Measurements from ENCODE around the gene SUDS3.
A peak's percentile ranks its signal among the peaks of the same experiment; 100 is the strongest.
"Not testable (repeated sequence)": the region's sequence is repeated elsewhere in the genome, so short reads cannot be mapped to it uniquely, and the experiment has no call there.

The SUDS3 gene

DNA sequence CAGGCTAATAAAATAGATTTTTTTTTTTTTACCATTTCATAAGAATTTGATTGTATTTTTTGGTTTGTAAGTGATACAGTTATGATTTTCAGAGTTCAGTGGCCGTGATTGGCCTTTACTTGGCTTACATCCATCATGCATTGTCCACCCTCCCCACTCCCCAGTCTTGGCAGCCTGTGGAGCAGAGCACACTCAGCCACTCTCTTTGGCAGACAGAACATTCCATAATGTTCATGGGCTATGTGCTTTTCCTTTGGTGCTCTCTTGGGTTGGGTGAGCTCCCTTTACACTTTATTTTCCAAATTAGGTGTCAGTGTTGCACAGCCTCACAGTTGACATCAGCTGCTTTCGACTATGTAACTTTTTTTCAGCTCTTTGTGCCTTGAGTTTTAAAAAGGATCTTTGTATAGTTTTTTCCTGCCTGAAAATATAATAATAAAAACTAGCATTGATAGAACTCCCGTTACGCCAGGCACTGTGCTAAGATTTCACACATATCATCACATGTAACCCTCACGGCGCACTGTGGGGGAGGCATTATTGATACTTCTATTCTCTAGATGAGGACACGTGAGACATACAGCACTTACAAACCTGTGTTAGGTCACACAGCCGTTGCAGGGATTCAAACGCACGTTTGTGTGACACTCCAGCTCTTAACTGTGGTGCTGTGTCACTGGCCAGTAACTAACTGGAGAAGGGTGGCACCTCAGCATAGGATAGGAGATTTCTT is 21.5 kb downstream of the SUDS3 start:
- no peak for DNase-seq (ENCODE audit: low read depth in 2 of 2)

DNA sequence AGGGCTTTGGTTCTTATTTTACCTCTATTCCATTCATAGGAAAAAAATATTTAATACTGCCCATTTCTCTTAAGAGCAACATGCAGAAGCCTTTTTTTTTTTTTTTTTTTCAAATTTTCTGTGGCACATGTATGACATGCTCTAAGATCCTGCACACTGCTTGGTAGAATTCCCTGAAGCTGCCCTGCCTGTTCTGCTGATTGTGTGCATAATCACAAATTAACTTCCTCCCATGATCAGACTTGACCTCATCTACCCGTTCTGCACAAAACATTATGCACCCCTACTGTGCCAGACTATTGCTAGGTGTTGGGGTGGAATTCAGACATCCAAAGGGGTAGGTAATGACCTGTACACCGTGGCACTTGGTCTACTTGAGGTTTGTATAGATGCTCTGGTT is 22.2 kb downstream of the SUDS3 start:
- no peak for DNase-seq (ENCODE audit: low read depth in 2 of 2)

DNA sequence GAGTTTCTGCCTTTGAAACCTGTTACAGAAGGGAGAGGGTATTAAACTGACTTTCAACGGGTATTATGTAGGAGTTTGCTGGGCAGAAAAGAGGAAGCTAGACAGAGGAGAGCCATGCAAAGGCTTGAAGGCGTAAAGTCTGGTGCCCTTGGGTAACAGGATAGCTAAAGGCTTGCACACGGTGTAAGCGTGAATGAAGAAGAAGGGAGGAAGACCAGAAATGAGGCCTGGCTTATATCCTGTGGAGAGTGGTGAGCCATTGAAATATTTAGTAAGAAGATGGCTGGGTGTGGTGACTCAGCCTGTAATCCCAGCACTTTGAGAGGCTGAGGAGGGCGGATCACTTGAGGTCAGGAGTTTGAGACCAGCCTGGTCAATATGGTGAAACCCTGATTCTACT is 22.6 kb downstream of the SUDS3 start:
- DNase-seq (ENCODE audit: low read depth in 2 of 2): no peak

DNA sequence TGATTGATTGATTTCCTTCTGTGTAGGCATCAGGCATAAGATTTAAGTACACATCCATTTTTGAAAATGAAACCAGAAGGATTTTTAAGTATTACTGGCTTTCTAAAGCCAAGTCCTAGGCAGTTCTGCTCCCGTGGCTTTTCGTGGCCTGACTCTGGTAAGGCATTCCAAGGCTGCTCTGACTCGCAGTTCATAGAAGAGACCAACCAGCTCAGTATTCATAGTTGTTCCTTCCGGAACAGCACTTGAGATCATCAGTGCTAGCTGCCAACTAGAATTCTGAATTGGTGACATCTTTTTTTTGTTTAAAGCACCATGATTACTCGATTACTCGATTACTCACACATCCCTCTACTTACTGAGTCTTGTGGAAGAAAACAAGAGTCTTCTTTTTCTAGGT is 25.9 kb downstream of the SUDS3 start:
- DNase-seq (ENCODE audit: low read depth in 2 of 2): no peak

DNA sequence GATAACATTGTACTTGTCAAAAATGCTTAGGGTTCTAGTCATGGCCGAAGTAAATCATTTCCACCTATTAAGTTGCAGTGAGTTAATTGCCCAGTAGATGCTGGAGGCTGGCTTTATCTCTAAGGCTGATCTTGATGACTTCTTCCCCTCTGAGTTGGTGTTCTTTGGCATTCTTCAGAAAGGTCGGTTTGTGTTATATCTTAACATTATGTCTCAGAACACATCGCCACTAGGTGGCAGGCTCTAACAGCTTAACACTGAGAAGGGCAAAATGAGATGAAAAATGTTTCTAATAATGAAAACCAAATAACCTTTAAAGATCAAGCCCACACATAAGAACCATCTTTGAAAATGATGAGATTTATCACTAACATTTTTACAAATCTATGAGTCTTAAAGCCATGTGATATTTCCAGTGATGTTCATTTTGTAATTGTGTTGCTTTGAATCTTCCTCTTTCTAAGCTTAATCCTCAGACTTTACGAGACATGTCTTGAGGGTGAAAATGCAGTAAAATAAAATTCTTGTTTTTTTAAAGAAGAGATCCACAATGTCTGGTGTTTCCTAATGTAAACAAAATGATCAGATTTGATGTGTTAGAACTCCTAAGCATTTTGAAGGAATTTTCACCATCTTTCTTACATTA is 28.6 kb downstream of the SUDS3 start:
- peak; percentile 13 to 27 for DNase-seq (ENCODE audit: low read depth in 2 of 2)

DNA sequence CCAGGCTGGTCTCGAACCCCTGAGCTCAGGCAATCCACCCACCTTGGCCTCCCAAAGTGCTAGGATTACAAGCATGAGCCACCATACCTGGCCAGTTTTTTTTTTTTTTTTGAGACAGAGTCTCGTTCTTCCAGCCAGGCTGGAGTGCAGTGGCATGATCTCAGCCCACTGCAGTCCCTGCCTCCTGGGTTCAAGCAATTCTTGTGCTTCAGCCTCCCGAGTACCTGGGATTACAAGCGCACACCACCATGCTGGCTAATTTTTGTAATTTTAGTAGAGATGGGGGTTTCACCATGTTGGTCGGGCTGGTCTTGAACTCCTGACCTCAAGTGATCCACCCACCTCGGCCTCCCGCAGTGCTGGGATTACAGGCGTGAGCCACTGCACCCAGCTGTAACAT is 31.9 kb downstream of the SUDS3 start:
- not testable (repeated sequence) for DNase-seq (ENCODE audit: low read depth in 2 of 2)

DNA sequence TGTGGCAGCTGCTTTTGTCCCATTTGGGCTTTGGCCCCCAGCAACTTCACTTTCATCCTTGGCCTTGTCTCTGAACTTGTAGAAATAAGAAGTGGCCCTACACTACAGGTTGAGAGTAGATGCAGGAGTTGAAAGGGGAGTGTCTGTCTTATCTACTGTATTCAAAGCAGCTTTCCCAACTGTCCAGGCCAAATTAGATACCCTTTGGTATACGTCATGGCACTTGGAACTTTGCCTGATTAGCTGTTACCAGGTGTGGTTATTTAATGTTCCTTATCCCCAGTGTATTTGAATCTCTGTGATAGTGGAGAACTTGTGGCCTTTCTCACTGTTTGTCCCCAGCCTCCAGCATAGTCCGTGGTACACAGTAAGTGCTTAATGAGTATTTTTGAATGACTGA is 33.5 kb downstream of the SUDS3 start:
- DNase-seq (ENCODE audit: low read depth in 2 of 2): no peak

DNA sequence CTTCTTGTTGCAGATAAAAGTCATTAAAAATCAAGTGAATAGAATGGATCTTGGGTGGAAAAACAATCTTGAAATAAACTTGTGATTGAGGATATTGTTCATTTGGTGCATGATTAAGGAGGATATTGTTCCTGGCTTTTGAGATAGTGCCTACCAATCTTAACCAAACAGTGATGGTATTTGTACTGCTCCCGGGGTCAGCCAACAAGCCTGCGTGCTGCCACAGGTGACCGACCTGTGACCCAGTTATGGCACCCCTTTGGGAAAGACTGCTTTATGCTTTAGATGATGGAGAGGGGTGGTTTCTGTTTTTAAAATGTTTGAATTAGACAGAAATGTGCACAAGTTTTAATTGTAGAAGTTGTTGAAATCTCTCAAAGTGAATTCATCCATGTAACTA is 41.6 kb downstream of the SUDS3 start:
- no peak for DNase-seq (ENCODE audit: low read depth in 2 of 2)

DNA sequence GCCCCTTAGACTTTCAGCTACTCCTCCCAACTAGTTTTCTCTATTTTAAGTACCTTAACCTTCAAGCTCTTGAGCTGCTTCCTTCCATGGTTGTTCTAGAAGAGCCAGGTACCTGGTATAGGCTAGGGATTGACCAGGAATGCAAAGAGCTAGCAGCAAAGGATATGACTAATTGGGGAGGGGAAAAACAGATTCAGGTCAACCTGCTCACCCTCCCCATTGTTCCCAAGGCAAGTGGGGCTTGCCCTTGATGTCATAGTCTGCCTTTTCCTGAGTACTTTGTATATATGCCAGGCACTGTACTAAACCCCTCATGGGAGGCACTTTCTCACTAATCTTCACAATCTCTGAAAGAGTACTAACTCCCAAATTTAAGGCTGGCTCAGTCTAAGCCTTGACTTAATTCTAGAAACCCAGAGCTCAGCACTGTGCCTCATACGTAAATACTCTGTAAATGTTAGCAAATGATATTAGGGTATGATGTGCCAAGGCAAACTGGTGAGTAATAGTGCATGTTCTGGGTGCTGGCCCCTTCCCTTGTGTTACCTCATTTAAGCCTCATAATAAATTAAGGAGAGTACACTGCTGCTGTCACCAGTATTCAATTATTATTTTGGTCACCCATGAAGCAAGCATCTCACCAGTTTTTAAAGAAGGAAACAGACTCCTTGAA is 42.2 kb downstream of the SUDS3 start:
- no peak for DNase-seq (ENCODE audit: low read depth in 2 of 2)

DNA sequence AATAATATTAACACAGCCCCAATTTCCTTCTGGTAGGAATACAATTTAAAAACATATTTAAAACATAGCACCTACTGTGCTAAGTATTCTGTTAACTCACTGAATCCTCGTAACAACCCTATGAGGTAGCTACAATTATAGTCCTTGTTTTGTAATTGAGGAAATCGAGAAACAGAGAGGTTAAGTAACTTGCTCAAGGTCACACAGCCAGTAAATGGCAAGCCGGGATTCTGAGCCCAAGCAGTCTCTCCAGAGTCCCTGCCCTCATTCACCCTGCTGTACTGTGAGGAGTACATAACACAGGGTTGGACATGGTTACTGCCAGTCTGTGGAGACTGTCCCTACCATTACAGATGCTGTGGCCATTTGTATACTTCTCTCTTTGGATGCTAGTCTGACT is 44.3 kb downstream of the SUDS3 start:
- DNase-seq (ENCODE audit: low read depth in 2 of 2): no peak

DNA sequence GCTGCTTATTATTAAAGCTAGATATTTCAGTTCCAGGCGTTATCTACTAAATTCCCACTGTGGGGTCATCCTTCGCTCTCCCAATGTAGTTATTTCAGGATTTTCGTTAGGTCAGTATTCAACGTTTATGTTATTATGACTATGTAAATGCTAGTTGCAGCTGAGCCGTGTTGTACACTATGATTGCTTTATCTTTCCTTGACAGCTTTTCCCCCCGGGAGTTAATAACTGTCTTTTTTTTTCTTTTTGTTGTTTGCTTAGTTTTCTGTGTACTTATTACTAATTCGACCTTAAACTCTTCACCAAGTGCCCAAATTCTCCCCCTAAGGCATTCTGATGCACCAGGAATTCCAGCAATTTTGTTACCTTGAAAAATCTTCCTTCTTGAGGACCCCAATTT is 48.5 kb downstream of the SUDS3 start:
- DNase-seq (ENCODE audit: low read depth in 2 of 2): no peak

DNA sequence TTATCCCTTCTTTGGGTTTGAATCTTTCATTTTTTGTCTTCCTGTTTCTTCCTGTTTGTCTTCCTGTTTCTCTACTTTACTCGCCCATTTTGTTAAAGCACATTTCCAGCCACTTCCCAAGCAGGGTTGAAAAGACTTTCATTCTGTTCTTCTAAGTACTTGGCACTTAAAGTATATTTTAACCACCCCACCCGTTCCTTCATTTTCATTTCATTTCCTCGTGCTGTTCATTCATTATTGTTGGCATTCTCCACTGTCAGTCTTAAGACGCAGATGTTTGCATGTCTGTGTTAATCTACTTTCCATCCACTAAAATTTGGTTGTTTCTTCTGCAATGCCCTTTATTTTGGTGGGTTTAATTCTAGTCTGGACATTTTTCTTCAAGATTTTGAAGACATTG is 49.0 kb downstream of the SUDS3 start:
- no peak for DNase-seq (ENCODE audit: low read depth in 2 of 2)

DNA sequence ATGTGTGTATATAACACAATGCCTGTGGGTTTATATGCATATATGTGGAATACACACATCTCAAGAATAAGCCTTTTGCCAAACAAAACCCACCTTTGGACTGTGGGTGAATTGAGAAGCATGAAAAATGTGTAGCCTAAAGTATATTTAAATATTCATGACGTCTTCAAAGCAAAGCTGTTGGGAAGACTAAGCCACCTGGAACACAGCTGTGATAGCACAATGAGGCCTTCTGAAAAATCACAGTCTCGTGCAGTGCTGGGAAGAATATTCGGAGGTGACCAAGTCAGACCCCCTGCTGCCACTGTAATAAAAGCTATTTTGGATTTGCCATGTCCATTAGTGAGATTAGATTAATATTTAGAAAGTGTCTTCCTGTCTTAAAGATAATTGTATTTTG is 51.5 kb downstream of the SUDS3 start:
- DNase-seq (ENCODE audit: low read depth in 2 of 2): no peak

DNA sequence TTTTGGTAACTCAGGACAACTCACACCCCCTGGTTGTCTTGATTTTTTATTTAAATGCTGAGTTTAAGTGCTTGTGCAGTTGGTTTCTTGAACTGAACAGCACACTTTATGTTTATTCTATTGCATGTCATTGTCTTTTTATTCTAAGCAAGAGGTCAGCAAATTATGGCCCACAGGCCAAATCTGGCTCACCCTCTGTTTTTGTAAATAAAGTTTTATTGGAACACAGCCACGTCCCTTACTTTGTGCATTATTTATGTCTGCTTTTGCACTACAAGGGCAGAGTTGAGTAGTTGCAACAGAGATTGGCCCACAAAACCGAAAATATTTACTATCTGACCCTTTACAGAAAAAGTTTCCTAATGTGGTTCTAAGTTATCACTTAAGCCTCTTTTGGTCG is 52.3 kb downstream of the SUDS3 start:
- DNase-seq (ENCODE audit: low read depth in 2 of 2): no peak

DNA sequence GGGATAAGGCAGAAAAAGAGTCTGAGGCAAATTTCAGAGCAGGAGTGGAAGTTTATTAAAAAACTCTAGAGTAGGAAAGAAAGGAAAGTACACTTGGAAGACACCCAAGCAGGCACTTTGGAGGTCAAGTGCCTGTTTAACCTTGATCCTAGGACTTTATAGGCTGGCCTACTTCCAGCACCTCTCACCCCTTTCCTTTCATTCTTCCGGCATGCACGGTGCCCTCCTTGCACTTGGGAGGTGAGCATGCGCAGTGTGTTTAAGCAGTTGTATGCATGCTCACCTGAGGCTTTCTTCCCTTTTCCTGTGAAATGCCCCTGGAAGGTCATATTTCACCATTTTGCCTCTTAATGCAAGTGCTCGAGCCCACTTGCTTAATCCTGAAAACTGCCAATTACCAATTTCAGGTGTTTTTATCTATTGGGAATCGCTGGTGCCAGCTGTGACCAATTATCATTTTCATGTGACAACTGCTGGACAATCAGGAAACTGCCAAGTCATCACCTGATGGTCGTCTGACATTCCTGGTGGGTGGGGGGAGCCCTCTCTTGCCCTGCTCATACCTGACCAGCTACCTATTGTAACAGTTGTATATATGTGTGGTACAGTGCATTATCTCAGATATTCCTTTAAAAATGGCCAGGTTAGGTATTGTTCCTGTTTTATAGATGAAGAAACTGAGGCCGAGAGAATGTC is 53.5 kb downstream of the SUDS3 start:
- no peak for DNase-seq (ENCODE audit: low read depth in 2 of 2)

DNA sequence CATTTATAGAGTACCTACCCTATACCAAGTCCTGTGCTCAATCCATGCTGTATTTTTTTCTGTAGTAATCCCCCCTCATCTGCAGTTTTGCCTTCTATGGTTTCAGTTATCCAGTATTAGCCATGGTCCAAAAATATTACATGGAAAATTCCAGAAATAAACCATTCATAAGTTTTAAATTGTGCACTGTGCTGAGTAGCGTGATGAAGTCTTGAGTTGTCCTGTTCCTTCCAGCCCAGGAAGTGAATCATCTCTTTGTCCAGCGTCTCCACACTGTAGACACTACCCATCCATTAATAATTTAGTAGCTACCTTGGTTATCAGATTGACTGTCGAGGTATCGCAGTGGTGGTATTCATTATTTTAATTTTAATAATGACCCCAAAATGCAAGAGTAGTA is 54.2 kb downstream of the SUDS3 start:
- no peak for DNase-seq (ENCODE audit: low read depth in 2 of 2)

DNA sequence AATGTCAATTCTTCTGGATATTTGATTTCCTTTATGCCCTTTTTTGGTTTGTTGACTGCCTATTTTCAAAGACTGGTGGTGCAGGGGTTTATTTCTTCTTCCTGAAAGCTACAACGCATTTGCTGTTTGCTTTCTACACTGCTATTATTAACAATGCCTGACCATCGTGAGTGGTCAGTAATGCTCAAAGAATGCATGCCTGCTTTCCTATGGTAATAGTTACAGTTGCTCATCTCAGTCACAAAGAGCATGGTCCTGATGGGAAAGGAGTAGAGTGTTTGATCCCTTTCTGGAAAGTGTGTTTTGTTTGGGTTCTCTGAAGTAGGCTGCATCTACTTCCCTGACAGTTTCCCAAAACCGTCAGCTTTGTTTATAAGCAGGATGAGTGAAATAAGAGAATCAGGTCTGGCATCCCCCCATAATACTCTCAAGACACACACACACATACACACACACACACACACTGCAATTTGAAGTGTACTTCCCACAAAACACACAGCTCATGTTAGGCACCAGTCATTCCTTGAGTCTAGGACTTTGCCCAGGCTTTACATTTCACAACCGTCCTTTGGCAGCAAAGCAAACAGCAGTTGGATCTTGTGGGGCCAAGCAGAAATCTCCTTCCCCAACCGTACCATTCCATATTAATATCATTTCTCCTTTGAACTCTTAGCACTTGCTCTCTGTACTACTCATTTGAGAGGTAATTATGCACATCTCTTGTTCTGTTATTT is 56.6 kb downstream of the SUDS3 start:
- DNase-seq (ENCODE audit: low read depth in 2 of 2): no peak

DNA sequence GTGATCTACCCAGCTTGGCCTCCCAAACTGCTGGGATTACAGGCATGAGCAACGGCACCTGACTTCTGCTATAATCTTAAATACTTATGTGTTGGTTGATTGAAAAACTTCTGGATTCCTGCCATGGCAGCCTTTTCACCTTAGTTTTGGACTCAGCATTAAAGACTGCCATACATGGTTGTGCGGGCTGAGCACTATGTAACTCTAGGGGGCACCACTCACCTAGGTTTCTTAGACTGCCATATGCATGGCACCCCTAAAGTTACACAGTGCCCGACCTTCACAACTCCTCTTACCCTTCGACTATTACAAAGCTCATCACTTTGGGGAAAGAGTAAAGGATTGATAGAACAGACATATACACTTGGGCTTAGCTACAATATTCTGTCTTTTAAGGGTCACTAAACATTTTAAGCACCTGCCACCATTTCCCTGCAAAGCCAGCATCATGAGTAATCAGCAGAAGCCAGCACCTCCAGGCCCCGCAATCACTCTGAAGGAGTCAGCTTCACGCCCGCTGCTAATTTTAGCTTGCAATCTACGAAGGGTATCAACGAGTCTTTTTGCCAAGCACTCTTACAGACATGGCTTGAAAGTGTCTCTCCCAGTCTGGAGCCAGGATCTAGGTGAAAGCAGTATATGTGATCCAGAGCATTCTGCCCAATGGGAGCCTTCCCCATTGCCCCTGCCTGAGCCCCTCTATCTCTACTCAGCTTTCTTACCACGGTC is 59.8 kb downstream of the SUDS3 start:
- DNase-seq (ENCODE audit: low read depth in 2 of 2): no peak

DNA sequence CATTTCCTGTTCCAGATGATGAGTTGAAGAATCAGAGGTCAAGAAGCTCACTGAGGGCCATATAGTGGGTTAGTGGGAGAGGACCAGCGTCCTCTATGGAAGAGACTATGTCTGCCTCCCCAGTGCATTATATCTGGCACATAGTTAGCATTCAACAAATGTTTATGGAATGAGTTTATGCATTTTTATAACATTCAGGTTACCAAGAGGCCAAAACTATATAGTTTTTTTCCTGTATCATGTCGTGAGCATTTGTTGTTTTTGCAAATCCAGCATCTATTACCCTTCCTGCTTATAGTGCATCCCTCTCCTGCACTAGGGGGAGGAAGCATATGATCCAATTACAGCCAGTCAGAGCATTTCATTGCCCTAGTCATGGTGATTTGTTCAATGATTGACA is 60.6 kb downstream of the SUDS3 start:
- DNase-seq (ENCODE audit: low read depth in 2 of 2): no peak

DNA sequence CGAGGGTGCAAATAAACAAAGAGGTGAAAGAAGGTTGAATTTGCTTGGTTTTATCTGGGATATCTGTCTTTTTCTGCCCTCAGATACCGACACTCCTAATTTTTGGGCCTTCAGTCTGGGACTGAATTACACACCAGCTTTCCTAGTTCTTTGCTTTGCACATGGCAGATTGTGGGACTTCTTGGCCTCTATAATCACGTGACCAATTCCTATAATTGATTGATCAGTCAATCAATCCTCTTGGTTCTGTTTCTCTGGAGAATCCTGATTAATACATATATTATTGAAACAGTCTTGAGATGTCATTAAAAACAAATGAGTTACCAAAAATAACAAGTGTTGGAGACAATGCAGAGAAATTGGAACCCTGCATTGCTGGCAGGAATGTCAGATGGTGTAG is 62.7 kb downstream of the SUDS3 start:
- DNase-seq (ENCODE audit: low read depth in 2 of 2): no peak

DNA sequence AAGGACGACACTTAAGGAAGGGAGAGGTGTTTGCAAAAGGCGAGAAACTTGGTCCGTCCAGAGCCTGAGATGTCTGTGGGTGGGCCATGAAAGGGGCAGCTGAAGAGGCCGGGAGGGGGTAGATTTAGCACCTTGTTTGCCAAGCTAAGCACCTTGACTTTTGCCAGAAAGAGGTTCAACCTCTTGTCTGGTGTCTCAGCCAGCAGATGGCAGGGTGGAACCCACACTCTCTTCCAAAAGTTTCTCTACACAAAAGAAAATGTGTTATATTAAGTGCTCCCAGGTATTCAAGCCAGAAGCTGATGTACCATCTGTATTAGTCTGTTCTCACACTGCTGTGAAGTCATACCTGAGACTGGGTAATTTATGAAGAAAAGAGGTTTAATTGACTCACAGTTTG is 69.9 kb downstream of the SUDS3 start:
- no peak for DNase-seq (ENCODE audit: low read depth in 2 of 2)
